SK-N-DZ (cell line): ENCODE results near the gene FKBP1A.

Experiments
- DNase-seq: peaks from one replicate; pipeline ENCODE4 v3.0.0-alpha.2; 2015; ENCODE audit warnings: low spot score

The FKBP1A gene

GRCh38 chr20:1333462-1334369 lies 59.1 kb downstream of the FKBP1A start:
- no peak for DNase-seq

DNA sequence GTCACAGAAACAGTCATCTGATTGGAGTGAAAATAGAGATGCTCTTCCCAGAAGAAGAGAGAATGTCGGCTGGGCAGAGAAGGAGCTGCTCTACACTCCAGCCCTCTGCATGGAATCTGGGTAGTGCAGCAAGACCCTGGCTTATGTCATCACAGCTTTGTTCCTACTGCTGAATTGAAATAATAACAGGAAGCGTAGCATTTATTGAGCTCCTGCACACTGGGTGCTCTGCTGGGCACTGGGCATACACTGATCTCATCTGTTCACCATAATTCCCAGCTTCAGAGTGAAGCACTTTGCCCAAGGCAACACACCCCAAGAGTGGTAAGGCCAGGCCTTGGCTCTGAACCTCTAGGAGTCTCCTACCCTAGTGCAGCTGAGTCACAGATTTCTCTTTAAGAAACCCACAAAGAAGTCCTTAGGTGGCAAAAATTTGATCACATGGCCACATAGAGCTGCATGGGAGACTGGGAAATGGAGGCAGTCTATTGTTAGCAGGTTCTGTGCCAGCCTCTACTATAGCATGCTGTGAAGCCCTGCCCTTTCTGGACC lies 60.0 kb downstream of the FKBP1A start:
- no peak for DNase-seq

DNA sequence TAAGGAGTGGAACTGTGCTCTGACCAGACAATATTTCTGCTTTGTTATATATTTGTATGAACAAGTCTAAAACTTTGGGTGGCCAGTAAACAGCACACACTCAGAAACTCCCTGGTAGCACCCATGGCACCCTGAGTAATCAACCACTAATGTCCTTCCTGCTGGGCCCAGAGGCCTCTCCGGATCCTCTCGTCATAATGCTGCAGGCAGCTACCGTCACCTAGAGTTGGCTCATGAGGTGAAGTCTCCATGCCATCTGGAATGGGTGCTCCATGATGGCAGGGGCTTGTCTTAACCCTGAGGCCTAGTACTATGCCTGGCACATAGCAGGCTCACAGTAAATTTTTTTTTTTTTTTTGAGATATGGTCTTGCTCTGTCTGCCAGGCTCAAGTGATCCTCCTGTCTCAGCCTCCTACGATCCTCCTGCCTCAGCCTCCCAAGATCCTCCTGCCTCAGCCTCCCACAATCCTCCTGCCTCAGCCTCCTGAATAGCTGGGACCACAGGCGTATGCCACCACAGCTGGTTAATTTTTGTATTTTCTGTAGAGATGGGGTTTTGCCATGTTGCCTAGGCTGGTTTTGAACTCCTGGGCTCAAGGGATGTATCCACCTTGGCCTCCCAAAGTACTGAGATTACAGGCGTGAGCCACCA lies 60.9 kb downstream of the FKBP1A start:
- no peak for DNase-seq

DNA sequence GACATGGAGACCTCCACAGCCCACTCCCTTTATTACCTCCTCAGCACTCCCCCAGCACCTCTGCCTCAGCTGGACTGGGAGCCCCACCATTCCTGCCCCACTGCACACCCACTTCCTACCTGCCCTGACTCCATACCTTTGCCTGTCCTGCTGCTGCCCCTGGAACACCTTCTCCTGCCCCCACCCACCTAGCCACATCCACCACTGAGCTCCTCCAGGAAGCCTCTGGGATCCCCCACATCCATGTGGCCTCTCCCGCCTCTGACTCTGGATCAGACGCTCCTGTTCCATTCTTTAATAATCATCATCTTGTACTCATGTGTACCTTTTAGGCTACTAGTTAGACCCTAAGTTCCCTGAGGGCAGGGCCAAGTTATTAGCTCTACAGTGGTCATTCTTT lies 61.8 kb downstream of the FKBP1A start:
- no peak for DNase-seq

- no peak for DNase-seq
Measured at GRCh38 chr20:1330075-1330830, 62.6 kb downstream of the FKBP1A start.

- DNase-seq: no peak
Measured at GRCh38 chr20:1328680-1329330, 64.0 kb downstream of the FKBP1A start, which contains the start of gene SDCBP2. SDCBP2 (minus strand) TSS chr20:1329139; CDS start chr20:1320416, 8,723 bp downstream.

DNA sequence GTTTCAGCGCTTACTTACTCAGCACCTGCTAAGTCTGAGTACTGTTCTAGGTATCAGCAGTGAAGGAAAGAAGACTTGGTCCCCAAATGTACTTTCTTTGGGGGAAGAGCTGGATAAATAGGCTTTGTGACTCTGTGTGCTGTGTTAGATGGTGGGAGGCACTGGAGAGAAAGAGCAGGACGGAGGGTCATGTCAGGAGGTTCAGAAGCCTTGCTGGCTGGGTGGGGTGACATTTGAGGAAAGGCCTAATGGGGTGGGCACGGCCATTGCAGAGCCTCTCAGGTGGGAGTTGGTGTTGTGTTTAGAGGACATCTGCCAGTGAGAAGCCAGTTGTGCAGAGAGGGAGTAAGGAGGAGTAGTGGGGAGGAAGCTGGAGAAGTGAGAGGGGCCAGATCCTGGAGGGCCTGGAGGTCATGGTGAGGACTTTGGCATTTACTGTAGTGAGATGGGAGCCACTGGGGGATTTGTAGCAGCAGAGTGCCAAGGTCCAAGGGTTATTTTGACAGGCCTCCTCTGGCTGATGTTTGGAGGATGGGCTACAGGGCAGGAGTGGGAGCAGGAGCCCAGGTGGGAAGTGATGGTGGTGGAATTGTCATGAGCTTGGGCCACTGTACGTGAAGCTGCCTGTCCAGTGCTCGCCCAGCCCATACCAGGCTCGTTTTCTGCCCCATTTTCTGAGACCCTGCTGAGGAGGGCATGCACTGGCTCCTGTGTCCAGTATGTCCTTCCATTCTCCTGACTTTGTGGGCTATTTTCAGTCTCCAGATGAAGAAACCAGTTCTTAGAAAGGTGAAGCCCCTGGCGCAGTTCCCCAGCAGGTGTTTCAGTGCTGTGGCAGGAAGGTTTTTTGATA lies 64.8 kb downstream of the FKBP1A start:
- DNase-seq: no peak

- DNase-seq: no peak
Measured at GRCh38 chr20:1327241-1327653, 65.6 kb downstream of the FKBP1A start.

- DNase-seq: no peak
Measured at GRCh38 chr20:1326031-1326930, 66.6 kb downstream of the FKBP1A start.

DNA sequence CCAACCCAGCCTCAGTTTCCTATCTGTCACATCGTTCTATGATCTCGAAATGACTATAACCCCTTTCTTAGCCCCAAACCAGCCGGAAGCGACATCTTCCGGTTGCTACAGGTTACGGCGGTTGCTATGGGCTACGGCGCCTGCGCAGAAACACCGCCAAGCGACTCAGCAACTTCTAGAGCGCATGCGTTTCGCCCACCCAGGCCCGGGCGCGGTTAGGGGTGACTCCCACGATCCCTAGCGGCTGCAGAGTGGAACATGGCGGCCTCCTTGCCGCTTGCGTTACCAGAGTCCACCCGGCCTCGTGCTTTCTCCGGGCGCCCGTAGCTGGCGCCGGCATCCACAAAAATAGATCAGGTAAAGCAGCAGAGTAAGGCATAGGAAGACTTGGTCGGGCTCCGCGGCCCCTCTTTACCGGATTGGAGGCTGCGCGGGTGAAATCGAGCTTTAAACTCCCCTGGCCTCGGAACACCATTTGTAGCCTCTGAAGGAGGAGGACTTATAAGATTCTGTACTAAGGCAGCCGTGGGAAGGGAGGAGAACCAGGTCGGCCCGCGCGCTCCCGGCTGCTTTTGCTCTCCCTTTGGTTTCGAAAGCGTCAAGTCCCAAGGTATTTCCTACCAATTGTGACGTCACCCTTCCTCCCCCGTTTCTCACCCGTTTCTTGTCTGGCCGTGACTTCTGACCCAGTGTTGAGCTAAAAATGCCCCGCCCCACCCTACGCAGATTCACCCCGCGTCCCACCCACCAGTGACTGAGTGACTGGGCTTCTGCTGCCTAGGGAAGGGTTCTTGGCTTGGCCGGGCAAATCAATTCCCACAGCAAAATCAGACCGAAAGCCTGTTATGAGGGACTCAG lies 67.5 kb downstream of the FKBP1A start:
- DNase-seq: peak; percentile 96

- no peak for DNase-seq
Measured at GRCh38 chr20:1324598-1325172, 68.2 kb downstream of the FKBP1A start.

DNA sequence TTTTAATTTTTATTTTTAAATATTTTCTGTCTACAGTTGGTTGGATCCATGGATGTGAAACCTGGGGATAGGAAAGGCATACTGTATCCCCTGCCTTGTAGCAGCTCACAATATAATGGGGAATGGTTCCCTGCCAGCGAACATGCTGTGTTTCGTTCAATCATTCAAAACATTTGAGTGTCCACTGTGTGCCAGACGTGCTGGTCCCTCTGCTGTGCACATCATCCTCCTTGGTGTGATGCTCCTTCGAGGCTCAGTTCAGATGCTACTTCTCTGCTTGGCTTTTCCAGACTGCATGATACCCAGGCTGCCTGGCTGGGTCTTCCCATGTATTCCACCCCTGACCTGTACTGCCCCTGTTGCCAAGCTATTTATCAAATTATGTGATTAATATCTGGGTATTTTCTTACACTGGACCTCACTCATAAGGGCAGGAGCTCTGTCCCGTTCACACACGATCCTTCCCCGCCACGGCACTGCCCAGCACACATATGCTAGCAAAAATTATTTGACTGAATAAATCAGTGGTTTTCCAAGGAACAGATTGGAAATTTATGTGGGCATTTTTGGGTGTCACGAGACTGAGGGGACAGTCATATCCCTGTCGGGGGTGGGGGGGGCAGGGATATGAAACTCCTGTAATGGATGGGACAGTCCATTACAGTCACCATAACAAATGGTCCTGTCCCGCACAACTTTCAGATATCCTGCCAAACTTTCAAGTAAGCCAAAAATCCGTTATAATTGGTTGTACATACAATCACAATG lies 68.8 kb downstream of the FKBP1A start:
- no peak for DNase-seq

DNA sequence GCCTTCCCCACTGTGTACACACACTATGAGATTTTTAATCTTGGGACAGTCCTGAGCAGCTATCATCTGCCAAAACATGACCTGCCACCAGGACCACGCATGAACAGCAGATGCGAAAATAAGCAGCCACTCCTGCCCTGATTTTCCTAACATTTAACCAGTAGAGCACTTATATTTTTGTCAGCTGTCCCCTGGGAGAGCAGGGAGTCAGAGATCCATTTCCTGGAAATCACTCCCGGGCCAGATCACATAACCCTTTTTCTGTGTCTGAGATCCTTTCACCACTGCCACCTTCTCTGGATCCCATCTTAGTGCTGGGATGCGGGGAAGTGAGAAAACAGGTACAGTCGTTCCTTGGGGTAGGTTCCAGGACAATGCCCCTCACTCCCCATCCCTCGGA lies 69.6 kb downstream of the FKBP1A start:
- no peak for DNase-seq

DNA sequence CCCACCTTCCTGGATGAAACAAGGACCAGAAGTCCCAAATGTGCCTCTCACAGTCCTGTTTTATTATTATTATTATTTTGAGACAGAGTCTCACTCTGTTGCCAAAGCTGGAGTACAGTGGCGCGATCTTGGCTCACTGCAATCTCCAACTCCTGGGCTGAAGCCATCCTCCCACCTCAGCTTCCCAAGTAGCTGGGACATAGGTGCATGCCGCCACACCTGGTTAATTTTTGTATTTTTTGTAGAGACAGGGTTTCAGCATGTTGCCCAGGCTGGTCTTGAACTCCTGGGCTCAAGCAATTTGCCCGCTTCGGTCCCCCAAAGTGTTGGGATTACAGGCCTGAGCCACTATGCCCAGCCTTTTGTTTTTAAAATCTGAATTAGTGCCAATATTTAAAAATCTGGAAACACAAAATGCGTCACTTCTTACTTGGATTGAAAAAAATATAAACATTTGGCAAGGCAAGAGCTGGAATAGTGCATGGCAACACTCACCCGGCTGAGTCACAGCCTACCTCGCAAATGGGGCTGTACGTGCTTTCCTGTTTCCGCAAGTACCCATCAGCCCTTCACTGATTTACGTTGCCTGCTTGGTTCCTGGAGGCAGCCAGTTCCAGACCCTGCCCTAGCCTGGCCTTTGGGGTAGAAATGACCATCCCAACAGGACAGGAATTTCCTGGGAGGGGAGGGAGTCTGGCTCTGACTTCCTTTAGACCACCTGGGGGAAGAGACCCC lies 70.2 kb downstream of the FKBP1A start:
- DNase-seq: no peak

- DNase-seq: no peak
Measured at GRCh38 chr20:1321654-1321939, 71.3 kb downstream of the FKBP1A start.

GRCh38 chr20:1320902-1321653 lies 71.8 kb downstream of the FKBP1A start:
- no peak for DNase-seq
